H9 (cell line): ENCODE data around the gene ADGRA1. TPM values are rescaled to one million over a fixed set of nuclear protein-coding genes. Genes with fewer than 3 reads are reported as not detected.

Source experiments
- DNase-seq: peaks from one replicate; pipeline ENCODE4 v3.0.0-alpha.2; 2017
- H2AFZ ChIP-seq: one replicate; pipeline ENCODE4 v1.6.1; 2013; ENCODE audit warnings: mild to moderate bottlenecking, low read length, control low read depth, moderate library complexity
- H2AK5ac ChIP-seq: 2 replicates; pipeline ENCODE4 v1.6.1; 2013; ENCODE audit warnings: low read length, control low read depth, mixed read lengths; ENCODE audit not compliant: insufficient read length
- H2BK120ac ChIP-seq: one replicate; pipeline ENCODE4 v1.6.1; 2013; ENCODE audit warnings: low read depth, mild to moderate bottlenecking, low read length, control low read depth, inconsistent platforms; ENCODE audit not compliant: poor library complexity, severe bottlenecking
- H2BK12ac ChIP-seq: 2 replicates; pipeline ENCODE4 v1.6.1; 2013; ENCODE audit warnings: low read length, control low read depth, mixed read lengths, low read depth; ENCODE audit not compliant: insufficient read length
- H2BK15ac ChIP-seq: 2 replicates; pipeline ENCODE4 v1.6.1; 2013; ENCODE audit warnings: low read depth, low read length, control low read depth
- H2BK20ac ChIP-seq: one replicate; pipeline ENCODE4 v1.6.1; 2013; ENCODE audit warnings: low read depth, mild to moderate bottlenecking, low read length, control low read depth, inconsistent platforms; ENCODE audit not compliant: poor library complexity, severe bottlenecking
- H2BK5ac ChIP-seq: 2 replicates; pipeline ENCODE4 v1.6.1; 2013; ENCODE audit warnings: low read length, control low read depth, mixed read lengths; ENCODE audit not compliant: insufficient read length
- H3K14ac ChIP-seq: 2 replicates; pipeline ENCODE4 v1.6.1; 2013; ENCODE audit warnings: low read length, control low read depth; ENCODE audit not compliant: insufficient read depth
- H3K18ac ChIP-seq: 2 replicates; pipeline ENCODE4 v1.6.1; 2013; ENCODE audit warnings: low read depth, mild to moderate bottlenecking, mixed read lengths, low read length, control low read depth; ENCODE audit not compliant: insufficient read length
- H3K23ac ChIP-seq: 2 replicates; pipeline ENCODE4 v1.6.1; 2013; ENCODE audit warnings: low read length, control low read depth, mixed read lengths, low read depth; ENCODE audit not compliant: insufficient read length
- H3K23me2 ChIP-seq: 2 replicates; pipeline ENCODE4 v1.6.1; 2013; ENCODE audit warnings: low read depth, mild to moderate bottlenecking, mixed read lengths, low read length, control low read depth; ENCODE audit not compliant: insufficient read length, poor library complexity, severe bottlenecking
- H3K27ac ChIP-seq: 2 replicates; pipeline ENCODE4 v1.5.1; 2013; ENCODE audit warnings: low read length, control low read depth, mixed read lengths, low read depth; ENCODE audit not compliant: insufficient read length
- H3K27me3 ChIP-seq: 2 replicates; pipeline ENCODE4 v1.6.1; 2013; ENCODE audit warnings: low read length, control low read depth, inconsistent platforms; ENCODE audit not compliant: insufficient read depth
- H3K4ac ChIP-seq: 2 replicates; pipeline ENCODE4 v1.6.1; 2013; ENCODE audit warnings: low read depth, mild to moderate bottlenecking, control low read depth, inconsistent platforms, low read length, moderate library complexity
- H3K4me1 ChIP-seq: 2 replicates; pipeline ENCODE4 v1.6.1; 2013; ENCODE audit warnings: low read length, control low read depth, inconsistent platforms; ENCODE audit not compliant: insufficient read depth
- H3K4me2 ChIP-seq: 2 replicates; pipeline ENCODE4 v1.6.1; 2013; ENCODE audit warnings: low read length, control low read depth, mixed read lengths; ENCODE audit not compliant: insufficient read length, insufficient read depth
- H3K56ac ChIP-seq: 2 replicates; pipeline ENCODE4 v1.6.1; 2013; ENCODE audit warnings: low read depth, mild to moderate bottlenecking, mixed read lengths, low read length, control low read depth; ENCODE audit not compliant: insufficient read length
- H3K79me1 ChIP-seq: 2 replicates; pipeline ENCODE4 v1.6.1; 2013; ENCODE audit warnings: low read depth, mild to moderate bottlenecking, moderate library complexity, low read length, control low read depth, inconsistent platforms; ENCODE audit not compliant: insufficient read depth, poor library complexity, severe bottlenecking
- H3K79me2 ChIP-seq: 2 replicates; pipeline ENCODE4 v1.6.1; 2013; ENCODE audit warnings: low read length, control low read depth, inconsistent platforms; ENCODE audit not compliant: insufficient read depth
- H3K9ac ChIP-seq: 2 replicates; pipeline ENCODE4 v1.6.1; 2013; ENCODE audit warnings: low read length, control low read depth, mixed read lengths; ENCODE audit not compliant: insufficient read length; ENCODE audit errors: extremely low read depth
- H3K9me3 ChIP-seq: one replicate; pipeline ENCODE4 v1.6.1; 2013; ENCODE audit warnings: low read depth, low read length, inconsistent platforms; ENCODE audit not compliant: control insufficient read depth
- H3T11ph ChIP-seq: one replicate; pipeline ENCODE4 v1.6.1; 2013; ENCODE audit warnings: mild to moderate bottlenecking, low read length, control low read depth, inconsistent platforms
- H4K20me1 ChIP-seq: one replicate; pipeline ENCODE4 v1.6.1; 2013; ENCODE audit not compliant: control insufficient read depth, insufficient read length, insufficient read depth
- H4K5ac ChIP-seq: 2 replicates; pipeline ENCODE4 v1.6.1; 2013; ENCODE audit warnings: low read depth, mild to moderate bottlenecking, mixed read lengths, low read length, control low read depth; ENCODE audit not compliant: insufficient read length
- H4K8ac ChIP-seq: replicated peaks from 2 replicates; pipeline ENCODE4 v1.6.1; 2013; ENCODE audit warnings: low read length, control low read depth, mixed read lengths, low read depth; ENCODE audit not compliant: insufficient read length
- H4K91ac ChIP-seq: 2 replicates; pipeline ENCODE4 v1.6.1; 2013; ENCODE audit warnings: low read depth, mild to moderate bottlenecking, moderate library complexity, mixed read lengths, low read length, control low read depth; ENCODE audit not compliant: insufficient read length
- H3K27ac Mint-ChIP-seq, 3 experiments: 2 replicates in 2 of 3; 3 replicates in 1 of 3; pipeline ENCODE4 v1.8.0; 2020 to 2021; ENCODE audit warnings: mixed read lengths in 3 of 3, mild to moderate bottlenecking in 1 of 3, moderate library complexity in 1 of 3
- H3K27me3 Mint-ChIP-seq: 2 replicates; pipeline ENCODE4 v1.8.0; 2021; ENCODE audit warnings: low read depth, mild to moderate bottlenecking, moderate library complexity, mixed read lengths
- H3K36me3 Mint-ChIP-seq, 3 experiments: 2 replicates in 2 of 3; 3 replicates in 1 of 3; pipeline ENCODE4 v1.8.0; 2020 to 2021; ENCODE audit warnings: low read depth in 3 of 3, mixed read lengths in 3 of 3; ENCODE audit not compliant: insufficient read depth in 1 of 3
- H3K4me1 Mint-ChIP-seq, 2 experiments: 2 replicates each; pipeline ENCODE4 v1.8.0; 2020; ENCODE audit warnings: mixed read lengths in 2 of 2
- H3K4me3 Mint-ChIP-seq, 2 experiments: 2 replicates in 1 of 2; 3 replicates in 1 of 2; pipeline ENCODE4 v1.8.0; 2020 to 2021; ENCODE audit warnings: mild to moderate bottlenecking in 2 of 2, mixed read lengths in 2 of 2, moderate library complexity in 1 of 2
- H3K9me3 Mint-ChIP-seq, 2 experiments: 2 replicates in 1 of 2; 3 replicates in 1 of 2; pipeline ENCODE4 v1.8.0; 2020; ENCODE audit warnings: mild to moderate bottlenecking in 2 of 2, mixed read lengths in 2 of 2, moderate library complexity in 1 of 2
- WGBS: extraction: QIAGEN DNeasy Blood & Tissue Kit; methylation state at CpG from one replicate; pipeline ENCODE4 v1.1.7; 2013; ENCODE audit warnings: missing lambda C conversion rate, low lambda C conversion rate, mixed read lengths; ENCODE audit not compliant: insufficient read length; ENCODE audit errors: extremely low coverage; 5-methylcytosine and 5-hydroxymethylcytosine counted together
- total RNA-seq: library from RNA; stranded (reverse); gene quantifications from 2 replicates; pipeline ENCODE4 v1.2.1, GENCODE V29; 2021
- TF ChIP-seq, protein P1 (sequence below): fragments of 200-600 bp; sonication (generic); conservative IDR thresholded peaks from 3 replicates; pipeline ENCODE4 v1.8.0; 2021; ENCODE audit warnings: antibody characterized with exemption, mild to moderate bottlenecking

Gene ADGRA1
- total RNA-seq, 1 experiment from 2014 or later = 0.11 TPM

DNA sequence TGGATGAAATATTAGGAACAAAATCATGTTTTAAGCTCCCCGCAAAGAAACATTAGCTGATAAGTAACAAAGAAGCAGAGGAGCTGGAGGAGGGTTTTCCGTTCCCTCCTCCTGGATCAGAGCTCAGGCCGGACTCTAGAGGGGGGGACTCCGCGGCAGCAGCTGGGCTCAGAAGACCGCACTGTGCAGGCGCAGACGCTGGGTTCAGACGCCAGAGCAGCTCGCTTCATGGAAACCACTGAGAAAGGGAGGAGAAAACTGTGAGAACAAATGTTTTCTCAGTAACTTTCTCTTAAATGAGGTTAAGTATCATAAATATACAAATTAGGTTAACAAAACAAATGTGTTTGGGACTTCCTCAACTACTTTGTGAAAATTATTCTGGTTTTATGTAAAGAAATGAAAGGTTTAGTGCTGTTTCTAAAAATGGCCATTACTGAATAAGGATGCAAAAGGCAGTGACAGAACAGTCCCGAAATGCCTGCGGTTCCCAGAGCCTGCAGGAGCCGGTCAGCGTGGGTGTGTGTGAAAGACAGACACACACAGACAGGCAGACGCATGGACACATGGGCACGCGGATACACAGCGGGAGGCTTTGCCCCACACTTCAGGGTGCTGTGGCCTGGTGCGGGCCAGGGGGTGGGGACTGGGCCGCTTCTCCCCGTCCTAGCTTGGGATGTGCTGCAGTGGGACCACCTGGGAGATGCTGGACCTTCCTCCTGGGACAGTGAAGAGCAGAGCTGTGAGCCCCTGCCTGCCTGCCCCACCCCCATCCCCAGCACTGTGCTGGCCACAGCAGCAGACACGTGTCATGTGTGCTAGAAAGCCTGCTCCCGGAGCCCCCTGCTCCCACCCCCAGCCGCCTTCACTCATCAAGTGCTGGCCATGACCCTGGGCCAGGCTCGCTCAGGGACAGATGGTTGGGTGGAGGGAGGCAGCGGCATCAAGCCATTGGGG, 20.3 kb upstream of the ADGRA1 start:
- no peak overlapping the region; a peak in 2 of 7 replicates for H3K27ac Mint-ChIP-seq
- Histone ChIP-seq H3K56ac (no peak overlapping the region), H3K23me2 (no peaks in the 10 kb centered on the region), H2AFZ (no peak overlapping the region), H2BK5ac (no peak overlapping the region), H2BK12ac (no peak overlapping the region), H3K4me1 (no peaks in the 10 kb centered on the region), H3K4me2 (no peak overlapping the region), H3K18ac (no peak overlapping the region), H3K4ac (no peak overlapping the region), H3K79me1 (no peaks in the 10 kb centered on the region), H4K91ac (no peak overlapping the region), H3K9me3 (no peaks in the 10 kb centered on the region), H3T11ph (no peak overlapping the region), H3K23ac (no peak overlapping the region), H4K20me1 (no peaks in the 10 kb centered on the region), H4K8ac (no peak overlapping the region), H3K79me2 (no peaks in the 10 kb centered on the region), H3K27ac (no peak overlapping the region), H3K14ac (no peak overlapping the region; the same call in 1 of the 2 replicates), H3K27me3 (no peaks in the 10 kb centered on the region), H2BK120ac (no peak overlapping the region), H2BK20ac (no peak overlapping the region), H4K5ac (no peak overlapping the region), H3K9ac (no peak overlapping the region), H2BK15ac (no peak overlapping the region), H2AK5ac (no peak overlapping the region)
- no CpG with 5 or more reads among the region's 26 CpGs for WGBS
- no peak for DNase-seq
- no peak overlapping the region for H3K4me3 Mint-ChIP-seq
- H3K27me3 Mint-ChIP-seq = peaks cover 3% of the 10 kb centered on the region
- peaks cover 0 to 8% of the 10 kb centered on the region in 2 experiments; a peak in 1 of 5 replicates for H3K9me3 Mint-ChIP-seq
- peaks cover 0 to 4% of the 10 kb centered on the region in 2 experiments; a peak in 3 of 4 replicates for H3K4me1 Mint-ChIP-seq
- H3K36me3 Mint-ChIP-seq = no peaks in the 10 kb centered on the region
- TF ChIP-seq, protein P1, sequence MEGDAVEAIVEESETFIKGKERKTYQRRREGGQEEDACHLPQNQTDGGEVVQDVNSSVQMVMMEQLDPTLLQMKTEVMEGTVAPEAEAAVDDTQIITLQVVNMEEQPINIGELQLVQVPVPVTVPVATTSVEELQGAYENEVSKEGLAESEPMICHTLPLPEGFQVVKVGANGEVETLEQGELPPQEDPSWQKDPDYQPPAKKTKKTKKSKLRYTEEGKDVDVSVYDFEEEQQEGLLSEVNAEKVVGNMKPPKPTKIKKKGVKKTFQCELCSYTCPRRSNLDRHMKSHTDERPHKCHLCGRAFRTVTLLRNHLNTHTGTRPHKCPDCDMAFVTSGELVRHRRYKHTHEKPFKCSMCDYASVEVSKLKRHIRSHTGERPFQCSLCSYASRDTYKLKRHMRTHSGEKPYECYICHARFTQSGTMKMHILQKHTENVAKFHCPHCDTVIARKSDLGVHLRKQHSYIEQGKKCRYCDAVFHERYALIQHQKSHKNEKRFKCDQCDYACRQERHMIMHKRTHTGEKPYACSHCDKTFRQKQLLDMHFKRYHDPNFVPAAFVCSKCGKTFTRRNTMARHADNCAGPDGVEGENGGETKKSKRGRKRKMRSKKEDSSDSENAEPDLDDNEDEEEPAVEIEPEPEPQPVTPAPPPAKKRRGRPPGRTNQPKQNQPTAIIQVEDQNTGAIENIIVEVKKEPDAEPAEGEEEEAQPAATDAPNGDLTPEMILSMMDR = no peak
